HepG2 (cell line): ENCODE data around the gene ANAPC1. TPM values are rescaled to one million over a fixed set of nuclear protein-coding genes. Genes with fewer than 3 reads are reported as not detected.
"Not testable (repeated sequence)": the region's sequence is repeated elsewhere in the genome, so short reads cannot be mapped to it uniquely, and the experiment has no call there.

Experiments used
- ATAC-seq: fragments of 200-7000 bp; cut with Tn5 transposase; 3 replicates; pipeline ENCODE4 v1.9.1; 2020; ENCODE audit warnings: mild to moderate bottlenecking, moderate library complexity
- BruUV-seq: library from RNA; stranded (reverse); fragments of 400-500 nt; replicated peaks from 2 replicates; lab custom pipeline; 2021; lab: Mats Ljungman, UMichigan
- CTCF ChIA-PET: fragments of 300-600 bp; formaldehyde crosslinking; extraction: SDS; loops from one replicate; lab custom pipeline; 2021; ENCODE audit warnings: low total read pairs, inconsistent platforms, low intra/inter-chr PET ratio; lab: Yijun Ruan, JAX
- POLR2A ChIA-PET: fragments of 350-600 bp; sonication (Branson Sonifier 250); formaldehyde crosslinking; loops from one replicate; lab custom pipeline; 2020; ENCODE audit warnings: antibody characterized with exemption, inconsistent platforms; lab: Yijun Ruan, JAX
- DNase-seq: peaks from one replicate; pipeline ENCODE4 v3.0.0-alpha.2; 2015; ENCODE audit warnings: low spot score
- FAIRE-seq: peaks from 3 replicates; lab custom pipeline; 2011; peaks lifted over from hg19 to GRCh38; lab: Jason Lieb, UNC
- H2AFZ ChIP-seq: one replicate; pipeline ENCODE4 v1.6.1; 2011; ENCODE audit warnings: low read length, inconsistent platforms
- H3K27ac ChIP-seq: fragments of 300-600 bp; 3 replicates; pipeline ENCODE4 v1.8.0; 2011; ENCODE audit warnings: mixed run types, mild to moderate bottlenecking, mixed read lengths, low read length, inconsistent platforms; ENCODE audit not compliant: insufficient read depth; ENCODE audit errors: extremely low read length
- H3K27me3 ChIP-seq, 2 experiments: fragments of 200-600 bp in 1 of 2; 2 replicates in 1 of 2; 3 replicates in 1 of 2; pipeline versions ENCODE4 v1.6.0 to v1.8.0; 2011; ENCODE audit warnings: low read length in 2 of 2, mild to moderate bottlenecking in 2 of 2, moderate library complexity in 2 of 2, inconsistent platforms in 1 of 2; ENCODE audit not compliant: insufficient read depth in 2 of 2, control insufficient read depth in 1 of 2
- H3K36me3 ChIP-seq, 2 experiments: fragments of 200-600 bp in 1 of 2; replicated peaks in 1 of 2; 2 replicates in 1 of 2; 3 replicates in 1 of 2; pipeline versions ENCODE4 v1.5.1 to v1.8.0; 2011; ENCODE audit warnings: low read length in 2 of 2, inconsistent platforms in 1 of 2; ENCODE audit not compliant: insufficient read depth in 2 of 2, control insufficient read depth in 1 of 2
- H3K4me1 ChIP-seq: 2 replicates; pipeline ENCODE4 v1.5.1; 2012; ENCODE audit warnings: low read length, inconsistent platforms; ENCODE audit not compliant: insufficient read depth
- H3K4me2 ChIP-seq: 2 replicates; pipeline ENCODE4 v1.6.0; 2011; ENCODE audit warnings: low read depth, low read length, inconsistent platforms
- H3K4me3 ChIP-seq, 3 experiments: fragments of 200-600 bp in 1 of 3; sonication (generic), shearing (Covaris generic) in 1 of 3; replicated peaks in 1 of 3; 2 replicates each; pipeline ENCODE4 v1.5.1; 2011 to 2016; ENCODE audit warnings: low read length in 3 of 3, inconsistent platforms in 2 of 3, low read depth in 2 of 3, mild to moderate bottlenecking in 2 of 3, control low read depth in 1 of 3, mixed read lengths in 1 of 3; ENCODE audit not compliant: insufficient read depth in 1 of 3
- H3K79me2 ChIP-seq: one replicate; pipeline ENCODE4 v1.6.1; 2011; ENCODE audit warnings: low read length, inconsistent platforms; ENCODE audit not compliant: insufficient read depth
- H3K9ac ChIP-seq: 2 replicates; pipeline ENCODE4 v1.6.0; 2011; ENCODE audit warnings: mild to moderate bottlenecking, low read depth, low read length, inconsistent platforms; ENCODE audit not compliant: insufficient read depth
- H3K9me3 ChIP-seq: 2 replicates; pipeline ENCODE4 v1.5.1; 2012; ENCODE audit warnings: mild to moderate bottlenecking, low read length
- H4K20me1 ChIP-seq: 2 replicates; pipeline ENCODE4 v1.6.0; 2011; ENCODE audit warnings: inconsistent platforms, mild to moderate bottlenecking, low read length, moderate library complexity; ENCODE audit not compliant: insufficient read depth
- whole genome bisulfite sequencing: methylation state at CpG from one replicate; pipeline ENCODE4 v1.1.6; 2017; ENCODE audit warnings: low lambda C conversion rate; 5-methylcytosine and 5-hydroxymethylcytosine counted together
- in situ Hi-C: cut with HindIII; loops from 2 replicates; pipeline ENCODE4 v1.10.0; 2017; ENCODE audit warnings: low pct_unique_long_range_greater_than_20kb; ENCODE audit not compliant: extremely low pct_ligation_motif_present
- intact Hi-C: fragments of 100-400 bp; cut with micrococcal nuclease; formaldehyde crosslinking; loops from one replicate; pipeline ENCODE4 v1.10.0; 2022; ENCODE audit not compliant: unreplicated experiment
- polyA plus RNA-seq, 8 experiments: library from polyadenylated mRNA; depleted of rRNA in 3 of 8; stranded (reverse) in 7 of 8; unstranded in 1 of 8; fragments of >200 nt; fragmentation: Illumina TruSeq in 4 of 8; extraction: Trizol in 4 of 8; gene quantifications; 2 replicates each; pipeline versions ENCODE4 v1.2.1 to v1.2.3, GENCODE V29; 2011 to 2016; ENCODE audit warnings: low read depth in 4 of 8, missing spikeins in 1 of 8, mixed read lengths in 1 of 8; ENCODE audit not compliant: insufficient read depth in 1 of 8
- total RNA-seq, 5 experiments: library from RNA; depleted of rRNA; stranded (reverse); fragments of >200 nt; fragmentation: Illumina TruSeq; extraction: Trizol; gene quantifications; 2 replicates each; pipeline ENCODE4 v1.2.3, GENCODE V29; 2016; ENCODE audit warnings: low read depth in 1 of 5

The ANAPC1 gene
- total and polyA plus RNA-seq, 2 of the 13 experiments (the other 11 are each of a cell fraction or from before 2014, with no cell fraction given) = 50.0 to 89.7 TPM

DNA sequence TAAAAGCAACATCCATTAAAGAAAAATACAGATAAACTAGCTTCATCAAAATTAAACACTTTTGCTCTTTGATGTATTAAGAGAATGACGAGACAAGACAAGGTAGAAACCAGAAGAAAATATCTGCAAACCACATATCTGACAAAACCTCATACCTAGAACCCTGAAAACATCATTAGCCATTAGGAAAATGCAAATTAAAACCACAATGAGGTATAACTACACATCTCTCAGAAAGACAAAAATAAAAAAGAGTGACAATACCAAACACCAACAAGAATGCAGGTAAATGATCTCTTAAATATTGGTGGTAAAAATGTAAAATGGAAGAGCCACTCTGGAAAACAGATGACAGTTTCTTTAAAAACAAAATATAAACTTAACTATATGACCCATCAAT lies 53.5 kb downstream of the ANAPC1 start:
- ATAC-seq, H3K4me2 ChIP-seq, in situ Hi-C loops, DNase-seq, CTCF ChIA-PET, H3K27ac ChIP-seq, POLR2A ChIA-PET, FAIRE-seq, BruUV-seq, H3K27me3 ChIP-seq, H3K4me3 ChIP-seq, H3K9ac ChIP-seq, intact Hi-C loops, H2AFZ ChIP-seq, H4K20me1 ChIP-seq, H3K9me3 ChIP-seq, H3K79me2 ChIP-seq, H3K4me1 ChIP-seq: not testable (repeated sequence)
- WGBS = 97% methylated on average over 1 of the region's 1 CpG
- H3K36me3 ChIP-seq = peaks cover 6 to 57% of the 10 kb centered on the region in 2 experiments; a peak in 4 of 5 replicates

DNA sequence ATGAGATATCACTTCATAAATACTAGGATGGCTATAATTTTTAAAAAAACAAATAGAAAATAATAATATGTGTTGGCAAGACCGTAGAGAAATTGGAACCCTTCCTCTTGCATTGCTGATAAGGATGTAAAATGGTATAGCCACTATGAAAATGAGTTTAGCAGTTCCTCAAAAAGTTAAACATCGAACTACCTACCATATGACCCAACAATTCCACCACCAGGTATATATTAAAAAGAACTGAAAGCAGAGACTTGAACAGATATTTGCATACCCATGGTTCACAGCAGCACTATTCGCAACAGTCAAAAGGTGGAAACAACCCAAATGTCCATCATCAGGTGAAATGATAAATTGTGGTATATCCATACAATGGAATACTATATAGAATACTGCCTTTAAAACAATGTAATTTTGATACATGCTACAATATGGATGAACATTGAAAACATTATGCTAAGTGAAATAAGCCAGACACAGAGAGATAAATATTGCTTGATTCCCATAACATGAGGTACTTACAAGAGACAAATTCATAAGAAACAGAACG lies 55.7 kb downstream of the ANAPC1 start:
- FAIRE-seq = not testable (repeated sequence)

More for the DNA sequence above, 55.7 kb downstream of the ANAPC1 start:
- POLR2A ChIA-PET, ATAC-seq, in situ Hi-C loops, H3K9me3 ChIP-seq, H3K4me2 ChIP-seq, H3K4me3 ChIP-seq, H2AFZ ChIP-seq, CTCF ChIA-PET, BruUV-seq, H3K79me2 ChIP-seq, intact Hi-C loops, H4K20me1 ChIP-seq, H3K27me3 ChIP-seq, DNase-seq, H3K4me1 ChIP-seq, H3K27ac ChIP-seq, H3K9ac ChIP-seq: not testable (repeated sequence)
- peaks cover 5 to 53% of the 10 kb centered on the region in 2 experiments for H3K36me3 ChIP-seq
- WGBS = 83% methylated on average over 4 of the region's 4 CpGs
